HG02588 (cell line): ENCODE measurements around the gene GFM2.
"Not testable (repeated sequence)": the region's sequence is repeated elsewhere in the genome, so short reads cannot be mapped to it uniquely, and the experiment has no call there.

Experiments
- ATAC-seq: cut with Tn5 transposase; IDR thresholded peaks from one replicate; pipeline ENCODE4 v1.9.1; 2021; ENCODE audit warnings: mild to moderate bottlenecking, moderate library complexity; ENCODE audit not compliant: unreplicated experiment

GFM2 gene

GRCh38 chr5:74717596-74717995 lies 49.3 kb downstream of the GFM2 start:
- no peak for ATAC-seq

DNA sequence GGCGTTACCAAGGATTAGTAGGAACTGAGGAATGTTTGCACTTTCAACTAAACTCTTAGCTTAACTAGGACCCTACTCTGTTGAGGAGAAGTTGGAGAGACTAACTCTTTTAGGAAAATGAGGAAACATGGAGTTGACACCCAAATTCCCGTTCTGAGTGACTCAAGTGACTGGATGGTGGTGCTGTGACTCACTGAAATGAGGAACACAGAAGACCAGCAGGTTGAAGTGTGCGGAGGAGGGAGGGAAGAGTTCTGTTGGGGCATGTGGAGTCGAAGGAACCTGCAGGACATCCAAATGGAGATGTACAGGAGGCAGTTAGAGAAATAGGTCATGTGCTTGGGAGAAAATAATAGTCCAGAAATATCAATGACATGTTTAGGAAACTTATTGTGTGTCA lies 73.7 kb downstream of the GFM2 start:
- no peak for ATAC-seq

DNA sequence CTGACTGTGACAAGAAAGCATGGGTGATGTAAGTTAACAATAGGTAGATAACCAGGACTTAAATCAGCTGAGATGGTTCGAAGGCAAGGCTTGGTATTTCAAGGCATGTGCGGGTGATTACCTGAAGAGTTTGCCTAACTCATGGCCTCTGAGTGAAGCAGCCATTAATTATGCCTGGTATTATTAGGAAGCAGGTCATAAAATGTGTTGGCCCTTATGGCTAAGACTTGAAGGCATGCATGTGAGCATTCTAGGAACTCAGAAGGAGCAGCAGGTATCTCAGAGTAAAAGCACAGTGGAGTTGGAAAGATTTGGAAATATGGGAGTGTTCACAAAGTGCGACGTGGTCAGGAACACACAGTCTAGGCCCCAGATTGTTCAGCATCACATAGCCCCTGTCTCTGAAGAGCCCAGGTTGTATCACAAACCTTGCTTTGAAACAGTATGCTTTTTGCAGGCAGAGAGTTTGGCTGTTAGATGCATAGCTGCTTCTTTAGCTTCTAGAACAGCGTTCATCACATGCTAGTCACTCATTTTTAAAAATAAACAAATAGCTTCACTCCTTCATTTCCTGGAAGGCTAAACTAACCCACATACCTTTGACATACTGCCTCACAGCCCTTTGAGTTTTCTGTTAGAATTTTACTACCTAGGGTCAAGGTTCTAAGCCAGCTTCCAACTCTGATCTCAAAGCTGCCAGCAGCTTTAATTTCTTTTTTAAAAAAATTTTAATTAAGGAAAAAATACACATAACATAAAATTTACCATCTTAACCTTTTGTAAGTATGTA lies 79.8 kb downstream of the GFM2 start:
- ATAC-seq = no peak

DNA sequence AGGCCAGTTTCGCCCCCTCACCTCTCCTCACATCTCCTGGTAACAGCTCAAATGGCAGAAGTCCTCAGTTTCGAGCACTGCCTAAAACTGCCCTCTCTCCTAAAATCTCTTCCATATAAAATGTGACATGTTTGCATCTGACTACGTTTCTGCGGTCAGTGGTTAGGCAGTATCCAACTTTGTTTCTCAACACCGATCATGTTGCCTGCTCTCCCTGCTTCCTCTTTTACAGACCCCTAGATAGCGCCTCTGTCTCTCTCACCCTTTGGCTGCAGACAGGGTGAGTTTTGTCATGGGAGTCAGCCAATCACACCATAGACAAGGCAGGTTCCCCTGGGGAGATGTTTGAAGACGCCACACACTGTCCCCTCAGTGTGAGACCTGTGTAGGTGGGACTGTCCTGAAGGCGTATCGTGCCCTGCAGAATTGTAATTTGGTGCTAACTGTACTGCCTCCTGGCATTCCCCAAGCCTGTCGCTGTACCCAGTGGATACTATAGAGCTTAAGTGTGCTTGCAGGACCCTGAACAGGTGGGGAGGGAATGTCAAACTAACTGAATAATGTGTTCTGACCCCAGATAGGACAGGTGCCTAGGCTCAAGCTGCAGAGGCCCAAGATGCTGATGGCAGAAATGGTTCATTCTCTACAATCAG lies 80.8 kb downstream of the GFM2 start:
- ATAC-seq = peak; percentile 39

DNA sequence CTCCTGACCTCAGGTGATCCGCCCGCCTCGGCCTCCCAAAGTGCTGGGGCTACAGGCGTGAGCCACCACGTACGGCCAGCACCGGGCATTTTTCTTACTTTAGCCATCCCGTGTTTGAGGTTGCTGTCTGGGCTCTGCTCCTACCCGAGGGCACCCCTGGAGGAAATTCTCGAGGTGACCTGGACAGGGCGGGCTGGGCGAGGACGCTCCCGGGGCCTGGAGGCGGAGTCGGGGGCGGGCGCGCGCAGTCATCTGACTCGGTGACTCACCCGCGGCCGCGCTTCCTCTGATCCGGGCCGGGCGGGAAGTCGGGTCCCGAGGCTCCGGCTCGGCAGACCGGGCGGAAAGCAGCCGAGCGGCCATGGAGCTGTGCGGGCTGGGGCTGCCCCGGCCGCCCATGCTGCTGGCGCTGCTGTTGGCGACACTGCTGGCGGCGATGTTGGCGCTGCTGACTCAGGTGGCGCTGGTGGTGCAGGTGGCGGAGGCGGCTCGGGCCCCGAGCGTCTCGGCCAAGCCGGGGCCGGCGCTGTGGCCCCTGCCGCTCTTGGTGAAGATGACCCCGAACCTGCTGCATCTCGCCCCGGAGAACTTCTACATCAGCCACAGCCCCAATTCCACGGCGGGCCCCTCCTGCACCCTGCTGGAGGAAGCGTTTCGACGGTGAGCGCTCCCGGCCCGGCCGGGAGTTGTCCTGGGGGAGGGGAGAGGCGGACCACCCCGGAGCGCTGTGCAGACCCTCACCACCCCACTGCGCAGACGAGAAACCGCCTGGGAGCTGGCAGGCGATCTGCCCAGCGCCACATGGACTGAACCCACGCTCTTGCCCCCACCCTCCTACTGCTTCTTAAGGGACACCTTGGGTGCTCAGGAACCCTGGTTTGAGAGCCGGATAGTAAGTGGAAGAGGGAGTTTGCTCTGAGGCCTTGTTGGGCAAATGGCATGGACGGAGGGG lies 81.7 kb downstream of the GFM2 start, which contains the start of gene HEXB:
Gene HEXB (plus strand): TSS at position 334 of the 952 bp plus-strand sequence. CDS start 28 bp downstream, at position 362.
- peak; percentile 77 for ATAC-seq

- ATAC-seq = no peak
These were observed 87.0 kb downstream of the GFM2 start for GRCh38 chr5:74679966-74680365.

GRCh38 chr5:74679300-74679699 lies 87.6 kb downstream of the GFM2 start:
- ATAC-seq = not testable (repeated sequence)

- not testable (repeated sequence) for ATAC-seq
These were observed 88.8 kb downstream of the GFM2 start for GRCh38 chr5:74678123-74678522.

- ATAC-seq = not testable (repeated sequence)
These were observed 90.5 kb downstream of the GFM2 start for GRCh38 chr5:74676466-74676865.

DNA sequence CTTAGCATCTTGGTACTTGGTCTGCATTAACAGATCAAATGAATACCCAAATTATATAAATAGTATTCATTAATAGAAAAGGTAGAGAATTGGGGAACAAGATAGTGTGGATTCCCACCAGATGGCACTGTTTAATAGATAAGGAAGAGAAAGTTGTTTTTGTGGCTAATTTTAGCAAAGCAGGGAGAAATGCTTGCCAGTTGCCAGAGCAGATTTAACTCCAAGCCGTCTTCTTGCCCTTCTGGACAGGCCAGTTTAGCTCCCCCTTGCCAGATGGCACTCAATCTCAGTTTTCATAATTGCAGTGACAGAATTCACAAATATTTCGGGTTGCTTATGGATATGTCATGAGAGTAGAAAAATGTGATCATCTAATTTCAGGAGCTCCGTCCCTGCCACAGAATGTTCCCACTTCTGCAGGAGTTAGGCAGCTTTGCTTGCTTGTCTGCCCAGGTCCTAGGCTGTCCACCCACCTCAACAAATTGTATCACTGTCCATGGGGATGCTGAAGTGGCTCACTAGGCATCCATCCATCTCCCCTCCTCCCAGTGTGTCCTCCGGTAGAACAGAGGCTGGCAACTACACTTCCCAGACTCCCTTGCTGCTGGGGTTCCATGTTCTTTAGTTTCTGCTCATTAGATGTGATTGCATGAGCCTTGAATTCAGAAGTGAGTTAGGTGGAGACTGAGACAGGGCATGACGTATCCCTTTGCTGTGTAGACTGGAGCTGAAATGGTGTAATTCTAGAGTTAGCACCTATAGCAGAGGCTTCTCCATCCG lies 93.7 kb downstream of the GFM2 start:
- ATAC-seq = no peak

DNA sequence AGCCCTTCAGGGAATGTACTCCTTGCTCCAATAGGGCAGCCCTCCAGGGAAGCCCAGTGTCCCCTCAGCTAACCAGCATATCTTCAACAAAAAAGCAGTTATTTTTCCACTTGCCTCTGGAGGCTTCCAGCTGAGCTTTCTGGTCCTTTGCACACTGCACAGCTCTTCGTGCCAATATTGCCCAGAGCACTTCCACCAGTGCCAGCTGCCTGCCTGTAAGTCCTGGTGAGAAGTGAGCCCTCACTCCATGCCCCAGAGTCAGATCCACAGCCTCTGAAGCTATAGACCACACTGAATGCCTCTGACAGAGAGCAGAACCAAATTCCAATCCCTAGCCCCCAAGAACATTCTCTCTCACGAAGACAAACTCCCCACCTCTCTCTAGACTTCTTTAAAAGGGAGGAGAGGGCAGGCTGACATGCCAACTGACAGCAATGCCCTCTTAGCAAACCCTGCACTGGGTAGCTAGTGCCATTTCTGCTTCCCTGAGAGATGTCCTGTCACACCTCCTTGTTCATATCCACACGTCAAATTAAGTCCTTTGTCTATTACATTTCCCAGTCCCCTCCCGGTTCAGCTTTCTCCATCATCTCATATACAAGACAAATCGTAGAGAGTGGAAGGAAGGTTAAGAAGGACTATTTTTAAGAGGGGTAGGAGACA lies 94.6 kb downstream of the GFM2 start:
- no peak for ATAC-seq
